ENCODE results near the gene GADD45B. TPM values are rescaled to one million over a fixed set of nuclear protein-coding genes. Genes with fewer than 3 reads are reported as not detected.

The GADD45B gene
- total and polyA plus RNA-seq, 2 donors, result 75.9 to 161 TPM

DNA sequence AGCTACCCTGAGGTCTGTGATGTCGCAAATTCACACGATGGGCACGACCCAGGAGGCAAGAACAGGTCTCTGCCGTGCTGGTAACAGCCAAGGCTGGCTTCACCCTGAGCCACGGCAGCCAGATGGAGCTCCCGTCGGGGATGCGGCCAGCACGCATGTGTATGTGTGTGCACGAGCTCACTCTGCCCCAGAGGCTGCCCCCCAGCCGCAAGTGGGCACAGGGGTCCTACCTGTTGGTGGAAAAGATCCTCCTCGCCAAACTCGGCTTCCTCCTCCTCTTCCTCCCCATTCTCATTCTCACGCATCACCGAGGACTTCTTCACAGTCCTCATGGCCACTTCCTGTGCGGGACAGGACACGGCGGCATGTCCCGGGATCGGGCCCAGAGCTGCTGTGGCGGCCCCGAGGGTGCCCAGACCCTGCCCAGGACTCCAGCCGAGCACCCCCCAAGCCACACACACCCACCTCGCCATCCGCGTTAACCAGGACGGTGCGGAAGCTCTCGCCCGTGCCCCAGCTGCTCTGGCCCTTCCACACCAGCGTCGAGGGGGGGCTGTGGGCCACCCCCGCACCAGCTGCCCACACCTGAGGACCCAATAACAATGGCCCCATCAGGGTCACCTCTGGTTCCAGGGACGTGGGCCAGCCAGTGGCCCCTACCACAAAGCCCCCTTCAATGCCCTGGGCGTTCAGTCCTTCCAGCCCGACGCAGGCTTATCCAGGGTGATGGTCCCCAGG lies 44.4 kb upstream of the GADD45B start:
- Histone ChIP-seq H3K27ac (ENCODE audit: low read depth in 1 of 2, low read length in 1 of 2) (no peak overlapping the region), H3K27me3 (ENCODE audit: control insufficient read depth in 2 of 2, insufficient read depth in 1 of 2, low read length in 1 of 2) (no peaks in the 10 kb centered on the region), H3K9me3 (ENCODE audit: control insufficient read depth in 2 of 2, insufficient read depth in 1 of 2, low read length in 1 of 2) (no peaks in the 10 kb centered on the region), H3K36me3 (ENCODE audit: control insufficient read depth in 2 of 2, insufficient read depth in 2 of 2, low read length in 1 of 2) (peaks cover 52 to 55% of the 10 kb centered on the region in 2 donors), H3K4me3 (ENCODE audit: low read length in 2 of 2) (no peak overlapping the region), H3K4me1 (ENCODE audit: control insufficient read depth in 2 of 2, insufficient read depth in 2 of 2, low read length in 2 of 2) (peaks cover 1 to 13% of the 10 kb centered on the region in 2 donors)
- 98% methylated on average over 37 of the region's 37 CpGs for whole genome bisulfite sequencing
- no peak for DNase-seq (ENCODE audit: low read depth in 6 of 9, low spot score in 9 of 9)

GRCh38 chr19:2432131-2432848 lies 43.6 kb upstream of the GADD45B start:
- Histone ChIP-seq H3K4me3 (ENCODE audit: low read length in 2 of 2) (no peak overlapping the region), H3K27ac (ENCODE audit: low read depth in 1 of 2, low read length in 1 of 2) (no peak overlapping the region), H3K9me3 (ENCODE audit: control insufficient read depth in 2 of 2, insufficient read depth in 1 of 2, low read length in 1 of 2) (no peaks in the 10 kb centered on the region), H3K36me3 (ENCODE audit: control insufficient read depth in 2 of 2, insufficient read depth in 2 of 2, low read length in 1 of 2) (peaks cover 59 to 63% of the 10 kb centered on the region in 2 donors), H3K27me3 (ENCODE audit: control insufficient read depth in 2 of 2, insufficient read depth in 1 of 2, low read length in 1 of 2) (no peaks in the 10 kb centered on the region), H3K4me1 (ENCODE audit: control insufficient read depth in 2 of 2, insufficient read depth in 2 of 2, low read length in 2 of 2) (peaks cover 0 to 10% of the 10 kb centered on the region in 2 donors)
- 98% methylated on average over 25 of the region's 25 CpGs for WGBS
- no peak for DNase-seq (ENCODE audit: low read depth in 6 of 9, low spot score in 9 of 9)

DNA sequence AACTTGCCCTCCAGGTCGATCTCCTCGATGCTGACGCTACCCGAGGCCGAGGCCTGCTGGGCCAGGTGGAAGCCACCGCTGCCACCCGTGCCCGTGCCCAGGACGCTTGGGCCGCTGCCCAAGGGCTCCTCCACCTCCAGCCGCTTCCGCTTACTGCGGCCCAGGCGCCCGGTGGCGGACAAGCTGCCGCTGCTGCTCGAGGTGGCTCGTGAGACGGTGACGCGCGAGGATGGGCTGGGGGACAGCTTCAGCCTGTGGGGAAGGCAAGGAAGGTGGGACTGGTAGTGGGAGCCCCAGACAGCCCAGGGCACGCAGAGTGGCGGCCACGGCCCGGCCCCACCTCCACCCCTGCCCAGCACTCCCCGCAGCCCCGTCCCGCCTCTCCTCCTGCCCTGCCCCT lies 42.1 kb upstream of the GADD45B start:
- no peaks in the 10 kb centered on the region for H3K27me3 ChIP-seq (ENCODE audit: control insufficient read depth in 2 of 2, insufficient read depth in 1 of 2, low read length in 1 of 2)
- no peaks in the 10 kb centered on the region for H3K4me1 ChIP-seq (ENCODE audit: control insufficient read depth in 2 of 2, insufficient read depth in 2 of 2, low read length in 2 of 2)
- H3K4me3 ChIP-seq (ENCODE audit: low read length in 2 of 2), result no peak overlapping the region
- H3K36me3 ChIP-seq (ENCODE audit: control insufficient read depth in 2 of 2, insufficient read depth in 2 of 2, low read length in 1 of 2), result peaks cover 73 to 76% of the 10 kb centered on the region in 2 donors
- 98% methylated on average over 30 of the region's 30 CpGs for WGBS
- no peaks in the 10 kb centered on the region for H3K9me3 ChIP-seq (ENCODE audit: control insufficient read depth in 2 of 2, insufficient read depth in 1 of 2, low read length in 1 of 2)
- no peak for DNase-seq (ENCODE audit: low read depth in 6 of 9, low spot score in 9 of 9)
- no peak overlapping the region for H3K27ac ChIP-seq (ENCODE audit: low read depth in 1 of 2, low read length in 1 of 2)

- H3K27me3 ChIP-seq (ENCODE audit: control insufficient read depth in 2 of 2, insufficient read depth in 1 of 2, low read length in 1 of 2), result no peaks in the 10 kb centered on the region
- no peak for DNase-seq (ENCODE audit: low read depth in 6 of 9, low spot score in 9 of 9)
- peaks cover 74 to 76% of the 10 kb centered on the region in 2 donors for H3K36me3 ChIP-seq (ENCODE audit: control insufficient read depth in 2 of 2, insufficient read depth in 2 of 2, low read length in 1 of 2)
- H3K4me3 ChIP-seq (ENCODE audit: low read length in 2 of 2), result no peak overlapping the region
- no peaks in the 10 kb centered on the region for H3K4me1 ChIP-seq (ENCODE audit: control insufficient read depth in 2 of 2, insufficient read depth in 2 of 2, low read length in 2 of 2)
- no peaks in the 10 kb centered on the region for H3K9me3 ChIP-seq (ENCODE audit: control insufficient read depth in 2 of 2, insufficient read depth in 1 of 2, low read length in 1 of 2)
- H3K27ac ChIP-seq (ENCODE audit: low read depth in 1 of 2, low read length in 1 of 2), result no peak overlapping the region
- WGBS, result 98% methylated on average over 22 of the region's 22 CpGs
Measured at GRCh38 chr19:2434267-2434666, 41.7 kb upstream of the GADD45B start.

- Histone ChIP-seq H3K27me3 (ENCODE audit: control insufficient read depth in 2 of 2, insufficient read depth in 1 of 2, low read length in 1 of 2) (no peaks in the 10 kb centered on the region), H3K36me3 (ENCODE audit: control insufficient read depth in 2 of 2, insufficient read depth in 2 of 2, low read length in 1 of 2) (peaks cover 73 to 74% of the 10 kb centered on the region in 2 donors), H3K27ac (ENCODE audit: low read depth in 1 of 2, low read length in 1 of 2) (no peak overlapping the region), H3K4me1 (ENCODE audit: control insufficient read depth in 2 of 2, insufficient read depth in 2 of 2, low read length in 2 of 2) (no peaks in the 10 kb centered on the region), H3K9me3 (ENCODE audit: control insufficient read depth in 2 of 2, insufficient read depth in 1 of 2, low read length in 1 of 2) (no peaks in the 10 kb centered on the region), H3K4me3 (ENCODE audit: low read length in 2 of 2) (no peak overlapping the region)
- WGBS, result 99% methylated on average over 42 of the region's 42 CpGs
- no peak for DNase-seq (ENCODE audit: low read depth in 6 of 9, low spot score in 9 of 9)
Measured at GRCh38 chr19:2434721-2435265, 41.1 kb upstream of the GADD45B start.

- no peak for DNase-seq (ENCODE audit: low read depth in 6 of 9, low spot score in 9 of 9)
- H3K4me3 ChIP-seq (ENCODE audit: low read length in 2 of 2), result no peak overlapping the region
- H3K36me3 ChIP-seq (ENCODE audit: control insufficient read depth in 2 of 2, insufficient read depth in 2 of 2, low read length in 1 of 2), result peaks cover 63 to 66% of the 10 kb centered on the region in 2 donors
- WGBS, result 99% methylated on average over 39 of the region's 39 CpGs
- no peaks in the 10 kb centered on the region for H3K4me1 ChIP-seq (ENCODE audit: control insufficient read depth in 2 of 2, insufficient read depth in 2 of 2, low read length in 2 of 2)
- no peak overlapping the region for H3K27ac ChIP-seq (ENCODE audit: low read depth in 1 of 2, low read length in 1 of 2)
- H3K27me3 ChIP-seq (ENCODE audit: control insufficient read depth in 2 of 2, insufficient read depth in 1 of 2, low read length in 1 of 2), result no peaks in the 10 kb centered on the region
- no peaks in the 10 kb centered on the region for H3K9me3 ChIP-seq (ENCODE audit: control insufficient read depth in 2 of 2, insufficient read depth in 1 of 2, low read length in 1 of 2)
Measured at GRCh38 chr19:2436384-2436783, 39.5 kb upstream of the GADD45B start.

DNA sequence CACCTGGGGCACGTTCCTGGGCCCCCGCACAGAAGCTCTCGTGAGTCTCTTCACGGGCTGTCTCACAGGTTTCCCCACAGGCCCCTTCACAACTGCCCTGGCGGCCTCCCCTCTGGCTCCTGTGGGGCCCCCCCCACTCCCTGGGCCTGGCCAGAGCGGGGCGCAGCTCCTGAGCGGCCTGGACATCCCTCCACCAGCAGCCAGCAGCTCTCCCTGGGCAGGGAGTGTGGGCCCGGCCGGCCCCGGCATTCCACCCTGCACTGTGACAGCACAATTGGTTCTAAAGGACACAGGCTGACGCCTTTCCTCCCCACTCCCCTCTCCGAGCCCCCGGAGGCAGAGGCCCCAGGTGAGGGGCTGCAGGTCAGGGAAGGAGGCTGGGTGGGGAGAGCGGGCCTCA lies 39.0 kb upstream of the GADD45B start:
- no peak overlapping the region for H3K4me3 ChIP-seq (ENCODE audit: low read length in 2 of 2)
- no peaks in the 10 kb centered on the region for H3K9me3 ChIP-seq (ENCODE audit: control insufficient read depth in 2 of 2, insufficient read depth in 1 of 2, low read length in 1 of 2)
- H3K4me1 ChIP-seq (ENCODE audit: control insufficient read depth in 2 of 2, insufficient read depth in 2 of 2, low read length in 2 of 2), result no peaks in the 10 kb centered on the region
- H3K27ac ChIP-seq (ENCODE audit: low read depth in 1 of 2, low read length in 1 of 2), result no peak overlapping the region
- DNase-seq (ENCODE audit: low read depth in 6 of 9, low spot score in 9 of 9), result no peak
- H3K36me3 ChIP-seq (ENCODE audit: control insufficient read depth in 2 of 2, insufficient read depth in 2 of 2, low read length in 1 of 2), result peaks cover 63 to 66% of the 10 kb centered on the region in 2 donors
- whole genome bisulfite sequencing, result 99% methylated on average over 15 of the region's 15 CpGs
- H3K27me3 ChIP-seq (ENCODE audit: control insufficient read depth in 2 of 2, insufficient read depth in 1 of 2, low read length in 1 of 2), result no peaks in the 10 kb centered on the region

DNA sequence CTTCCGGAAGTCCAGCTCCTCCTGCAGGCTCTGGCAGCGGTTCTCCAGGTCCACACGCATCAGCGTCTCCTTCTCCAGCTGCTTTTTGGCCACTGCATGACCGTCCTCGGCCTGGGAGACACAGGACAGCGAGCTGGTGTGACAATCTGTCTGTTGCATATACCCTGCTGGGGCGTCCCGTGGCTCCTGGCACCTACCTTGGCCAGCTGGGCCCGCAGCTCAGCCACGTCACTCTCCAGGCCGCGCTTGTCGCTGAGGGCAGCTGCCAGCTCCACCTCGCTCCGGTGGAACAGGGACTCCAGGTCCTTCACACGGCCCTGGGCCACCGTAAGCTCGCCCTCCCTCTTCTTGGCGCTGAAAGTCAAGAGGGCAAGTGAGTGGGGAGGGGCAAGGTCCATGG lies 37.7 kb upstream of the GADD45B start:
- 97% methylated on average over 20 of the region's 20 CpGs for WGBS

GRCh38 chr19:2440515-2440914 lies 35.4 kb upstream of the GADD45B start:
- no peak overlapping the region for H3K27ac ChIP-seq (ENCODE audit: low read depth in 1 of 2, low read length in 1 of 2)
- H3K4me1 ChIP-seq (ENCODE audit: control insufficient read depth in 2 of 2, insufficient read depth in 2 of 2, low read length in 2 of 2), result no peaks in the 10 kb centered on the region
- H3K9me3 ChIP-seq (ENCODE audit: control insufficient read depth in 2 of 2, insufficient read depth in 1 of 2, low read length in 1 of 2), result no peaks in the 10 kb centered on the region
- H3K36me3 ChIP-seq (ENCODE audit: control insufficient read depth in 2 of 2, insufficient read depth in 2 of 2, low read length in 1 of 2), result peaks cover 61 to 67% of the 10 kb centered on the region in 2 donors
- 96% methylated on average over 1 of the region's 1 CpG for WGBS
- no peak for DNase-seq (ENCODE audit: low read depth in 6 of 9, low spot score in 9 of 9)
- H3K27me3 ChIP-seq (ENCODE audit: control insufficient read depth in 2 of 2, insufficient read depth in 1 of 2, low read length in 1 of 2), result no peaks in the 10 kb centered on the region
- H3K4me3 ChIP-seq (ENCODE audit: low read length in 2 of 2), result no peak overlapping the region

More for the DNA sequence above, 37.7 kb upstream of the GADD45B start:
- no peak overlapping the region for H3K27ac ChIP-seq (ENCODE audit: low read depth in 1 of 2, low read length in 1 of 2)
- no peak for DNase-seq (ENCODE audit: low read depth in 6 of 9, low spot score in 9 of 9)
- H3K4me1 ChIP-seq (ENCODE audit: control insufficient read depth in 2 of 2, insufficient read depth in 2 of 2, low read length in 2 of 2), result no peaks in the 10 kb centered on the region
- no peaks in the 10 kb centered on the region for H3K27me3 ChIP-seq (ENCODE audit: control insufficient read depth in 2 of 2, insufficient read depth in 1 of 2, low read length in 1 of 2)
- peaks cover 64 to 68% of the 10 kb centered on the region in 2 donors for H3K36me3 ChIP-seq (ENCODE audit: control insufficient read depth in 2 of 2, insufficient read depth in 2 of 2, low read length in 1 of 2)
- no peak overlapping the region for H3K4me3 ChIP-seq (ENCODE audit: low read length in 2 of 2)
- H3K9me3 ChIP-seq (ENCODE audit: control insufficient read depth in 2 of 2, insufficient read depth in 1 of 2, low read length in 1 of 2), result no peaks in the 10 kb centered on the region

All from thymus (tissue), 11 donors.